GM21381 (cell line): ENCODE results near the gene SLC6A3.

ENCODE experiments used
- ATAC-seq: cut with Tn5 transposase; IDR thresholded peaks from one replicate; pipeline ENCODE4 v1.9.1; 2021; ENCODE audit warnings: mild to moderate bottlenecking, moderate library complexity; ENCODE audit not compliant: unreplicated experiment

SLC6A3 gene

GRCh38 chr5:1356873-1357787, 88.1 kb downstream of the SLC6A3 start:
- ATAC-seq: no peak

GRCh38 chr5:1354576-1354975, 90.7 kb downstream of the SLC6A3 start:
- ATAC-seq: no peak

- ATAC-seq: no peak
Observed at GRCh38 chr5:1352231-1353219, 92.7 kb downstream of the SLC6A3 start.

- ATAC-seq: no peak
Observed at GRCh38 chr5:1351156-1351555, 94.1 kb downstream of the SLC6A3 start.

GRCh38 chr5:1349246-1349645, 96.0 kb downstream of the SLC6A3 start:
- ATAC-seq: no peak

- no peak for ATAC-seq
Observed at GRCh38 chr5:1348986-1349245, 96.3 kb downstream of the SLC6A3 start.

GRCh38 chr5:1347571-1347970, 97.7 kb downstream of the SLC6A3 start:
- ATAC-seq: no peak

GRCh38 chr5:1346627-1347440, 98.4 kb downstream of the SLC6A3 start:
- no peak for ATAC-seq

GRCh38 chr5:1345876-1346626, 99.2 kb downstream of the SLC6A3 start:
- no peak for ATAC-seq

- peak; percentile 84 for ATAC-seq
Observed at GRCh38 chr5:1344975-1345838, 100.0 kb downstream of the SLC6A3 start, which contains the start of gene CLPTM1L. Gene CLPTM1L, minus strand, starts transcription at chr5:1345099. Its CDS starts 258 bp downstream, at chr5:1344841.

GRCh38 chr5:1343931-1344901, 101.0 kb downstream of the SLC6A3 start:
- peak; percentile 7 for ATAC-seq

- ATAC-seq: no peak
Observed at GRCh38 chr5:1343315-1343751, 101.9 kb downstream of the SLC6A3 start.
